HFF-Myc (cell line): ENCODE data around the gene CLIC1.

Experiments
- DNase-seq: peaks from one replicate; pipeline ENCODE4 v3.0.0-alpha.2; 2011; ENCODE audit warnings: low read depth; ENCODE audit errors: extremely low read depth
- H3K4me3 ChIP-seq: replicated peaks from 2 replicates; pipeline ENCODE4 v1.5.1; 2011; ENCODE audit warnings: low read depth, mild to moderate bottlenecking, control low read depth, low read length
- TF ChIP-seq, protein P1 (sequence below): IDR thresholded peaks from 2 replicates; pipeline ENCODE4 v1.5.1; 2012; ENCODE audit warnings: mild to moderate bottlenecking, low read depth, low read length, control low read depth; ENCODE audit errors: missing control alignments

The CLIC1 gene

DNA sequence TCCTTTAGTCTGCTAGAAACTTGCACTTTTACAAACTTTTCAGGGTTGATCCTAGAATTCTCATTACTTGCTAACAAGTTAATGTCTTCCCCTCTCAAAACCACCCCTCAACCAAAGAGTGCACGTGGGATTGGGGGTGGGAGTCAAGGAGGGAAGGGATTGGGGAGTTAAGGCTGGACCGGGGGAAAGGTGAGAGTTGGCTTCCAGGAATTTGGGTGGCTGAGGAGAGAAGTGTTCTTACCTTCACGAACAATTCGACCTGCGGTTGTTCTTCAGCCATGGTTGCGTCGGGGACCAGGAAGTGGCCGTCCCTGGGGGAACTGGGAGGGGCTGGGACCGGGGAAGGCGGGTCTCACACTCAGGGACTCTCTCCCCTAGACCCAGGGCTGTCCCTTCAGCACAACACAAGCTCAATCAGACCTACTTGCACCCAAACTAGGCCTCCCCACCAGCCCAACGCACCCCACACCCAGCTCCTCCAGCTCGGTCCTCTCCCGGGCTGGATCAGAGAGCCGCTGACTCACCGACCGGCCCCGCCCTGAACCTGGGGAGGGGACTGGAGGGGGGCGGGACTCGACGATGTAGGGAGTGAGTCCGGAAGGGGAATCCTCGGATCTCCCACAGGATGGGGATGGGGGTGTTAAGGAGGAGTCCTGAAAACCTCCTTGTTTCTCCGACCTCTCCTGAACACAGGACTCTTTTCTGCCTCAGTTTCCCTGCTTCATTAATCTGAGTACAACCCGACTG lies at the start of gene CLIC1:
CLIC1 (minus strand) TSS at position 510 of the 747 bp plus-strand sequence; CDS start at position 280, 230 bp downstream.
- TF ChIP-seq, protein P1, sequence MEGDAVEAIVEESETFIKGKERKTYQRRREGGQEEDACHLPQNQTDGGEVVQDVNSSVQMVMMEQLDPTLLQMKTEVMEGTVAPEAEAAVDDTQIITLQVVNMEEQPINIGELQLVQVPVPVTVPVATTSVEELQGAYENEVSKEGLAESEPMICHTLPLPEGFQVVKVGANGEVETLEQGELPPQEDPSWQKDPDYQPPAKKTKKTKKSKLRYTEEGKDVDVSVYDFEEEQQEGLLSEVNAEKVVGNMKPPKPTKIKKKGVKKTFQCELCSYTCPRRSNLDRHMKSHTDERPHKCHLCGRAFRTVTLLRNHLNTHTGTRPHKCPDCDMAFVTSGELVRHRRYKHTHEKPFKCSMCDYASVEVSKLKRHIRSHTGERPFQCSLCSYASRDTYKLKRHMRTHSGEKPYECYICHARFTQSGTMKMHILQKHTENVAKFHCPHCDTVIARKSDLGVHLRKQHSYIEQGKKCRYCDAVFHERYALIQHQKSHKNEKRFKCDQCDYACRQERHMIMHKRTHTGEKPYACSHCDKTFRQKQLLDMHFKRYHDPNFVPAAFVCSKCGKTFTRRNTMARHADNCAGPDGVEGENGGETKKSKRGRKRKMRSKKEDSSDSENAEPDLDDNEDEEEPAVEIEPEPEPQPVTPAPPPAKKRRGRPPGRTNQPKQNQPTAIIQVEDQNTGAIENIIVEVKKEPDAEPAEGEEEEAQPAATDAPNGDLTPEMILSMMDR: no peak
- no peak for DNase-seq

DNA sequence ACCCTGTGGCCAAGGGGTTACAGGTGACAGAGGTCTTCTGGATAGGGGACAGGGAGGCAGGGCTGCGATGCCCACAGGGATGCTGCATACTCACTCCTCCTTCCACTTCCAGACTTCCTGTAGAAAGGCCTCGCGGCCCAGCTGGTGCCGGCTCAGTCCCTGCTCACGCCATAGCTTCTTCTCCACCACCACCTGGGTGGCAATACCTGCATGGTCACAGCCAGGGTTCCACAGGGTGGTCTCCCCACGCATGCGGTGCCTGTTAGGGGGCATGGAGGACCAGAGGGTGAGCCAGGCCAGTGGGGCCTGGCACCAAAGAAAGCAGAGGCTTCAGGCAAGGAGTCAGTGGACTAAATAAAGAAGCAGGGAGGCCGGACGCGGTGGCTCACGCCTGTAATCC lies 49.1 kb upstream of the CLIC1 start:
- TF ChIP-seq, protein P1: no peak
- no peak for DNase-seq
- no peak overlapping the region for H3K4me3 ChIP-seq

More for the DNA sequence above, at the start of gene CLIC1:
- H3K4me3 ChIP-seq: peak within 1 kb of the TSS; percentile 97

GRCh38 chr6:31784098-31784925 lies 48.0 kb upstream of the CLIC1 start:
- no peak for DNase-seq
- TF ChIP-seq, protein P1: no peak
- no peak overlapping the region for H3K4me3 ChIP-seq

DNA sequence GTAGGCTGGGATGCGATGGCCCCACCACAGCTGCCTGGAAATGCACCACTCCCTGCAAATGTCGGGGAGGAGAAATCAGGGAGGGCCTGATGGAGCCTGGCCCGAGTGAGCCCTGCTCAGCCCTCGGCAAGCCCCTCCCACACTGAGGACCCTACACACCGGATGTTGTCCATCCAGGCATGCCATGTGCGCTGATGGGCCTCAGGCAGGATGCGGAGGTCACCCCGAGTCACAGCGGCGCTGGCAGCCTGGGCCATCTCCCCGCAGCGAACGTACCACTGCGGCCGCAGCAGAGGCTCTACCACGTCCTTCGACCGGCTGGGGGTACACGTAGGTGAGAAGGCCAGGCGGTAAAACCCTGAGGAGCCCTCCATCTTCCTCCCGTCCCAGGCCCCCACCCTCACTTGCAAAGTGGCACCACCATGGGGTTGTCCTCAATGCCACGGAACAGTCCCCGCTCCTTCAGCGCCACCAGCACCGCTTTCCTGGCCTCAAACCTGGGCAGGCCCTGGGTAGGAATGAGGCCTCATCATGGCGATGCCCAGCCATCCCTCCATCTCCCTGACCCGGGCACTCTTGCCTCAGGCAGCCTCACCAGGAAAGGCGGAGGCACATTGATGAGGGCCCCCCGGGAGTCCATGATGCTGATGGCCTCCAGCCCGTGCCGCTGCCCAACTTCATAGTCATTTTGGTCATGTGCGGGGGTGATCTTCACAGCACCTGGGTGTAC lies 46.0 kb upstream of the CLIC1 start:
- TF ChIP-seq, protein P1: no peak
- no peak for DNase-seq
- no peak overlapping the region for H3K4me3 ChIP-seq

DNA sequence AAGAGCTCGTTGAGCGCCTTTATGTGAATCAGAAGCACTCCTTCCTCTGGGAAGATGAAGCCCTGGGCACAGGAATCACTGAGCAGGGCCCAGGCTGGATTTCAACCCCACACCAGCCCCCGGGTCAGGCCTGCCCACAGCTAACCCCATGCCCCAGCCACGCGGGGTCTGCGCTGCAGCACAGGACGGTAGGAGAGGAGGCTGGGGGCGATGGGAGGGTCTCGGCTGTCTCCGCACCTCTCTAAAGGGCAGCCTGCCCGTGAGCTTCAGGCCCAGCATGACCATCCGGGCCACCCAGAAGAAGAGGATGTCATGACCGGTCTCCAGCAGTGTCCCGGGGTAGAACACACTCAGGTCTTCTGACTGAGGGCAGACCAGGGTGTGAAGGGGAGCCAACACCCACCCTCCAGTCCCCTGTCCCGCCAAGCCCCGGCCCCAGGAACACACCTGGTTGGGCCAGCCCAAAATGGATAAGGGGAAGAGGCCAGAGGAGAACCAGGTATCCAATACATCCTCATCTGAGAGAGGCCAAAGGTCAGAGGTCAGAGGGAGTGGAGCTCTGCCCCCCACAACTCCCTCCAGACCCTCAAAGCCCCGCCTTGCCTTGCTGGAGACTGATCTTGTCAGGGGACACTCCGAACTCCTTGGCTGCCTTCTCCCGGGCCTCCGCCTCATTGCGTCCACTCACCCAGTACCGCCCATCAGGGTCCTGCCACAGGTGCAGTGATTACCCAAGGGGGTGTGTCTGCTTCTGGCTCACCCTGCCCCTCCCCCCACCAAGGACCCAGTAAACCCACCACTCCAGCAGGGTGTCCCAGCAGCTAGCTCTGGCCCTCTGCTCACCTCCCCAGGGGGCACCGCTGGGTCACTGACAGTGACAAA lies 45.2 kb upstream of the CLIC1 start:
- no peak for DNase-seq
- TF ChIP-seq, protein P1: no peak
- no peak overlapping the region for H3K4me3 ChIP-seq
